HG03066 (cell line): ENCODE measurements around the gene CD163.
"Not testable (repeated sequence)": the region's sequence is repeated elsewhere in the genome, so short reads cannot be mapped to it uniquely, and the experiment has no call there.

Source experiments
- ATAC-seq: cut with Tn5 transposase; IDR thresholded peaks from one replicate; pipeline ENCODE4 v1.9.1; 2021; ENCODE audit warnings: low read depth; ENCODE audit not compliant: unreplicated experiment

CD163 gene

GRCh38 chr12:7451756-7452155 is 51.8 kb downstream of the CD163 start:
- no peak for ATAC-seq

DNA sequence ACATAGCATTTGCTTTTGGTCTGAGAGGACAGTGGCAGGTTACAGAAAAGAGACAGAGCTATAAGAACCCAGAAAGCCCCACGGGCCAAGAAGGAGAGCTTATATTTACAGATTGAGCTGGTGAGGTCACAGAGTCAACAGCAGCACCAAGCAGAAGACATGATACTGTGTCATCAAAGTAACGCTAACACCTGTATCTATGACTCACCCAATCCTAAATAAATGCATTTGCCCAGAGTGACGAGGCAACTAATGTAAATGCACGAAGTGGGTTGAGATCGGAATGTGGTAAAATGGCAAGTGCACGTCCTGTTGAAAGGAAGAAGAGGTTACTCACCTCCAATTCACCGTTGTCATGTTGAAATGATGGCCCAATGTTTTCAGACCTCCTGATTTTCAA is 52.9 kb downstream of the CD163 start:
- ATAC-seq = no peak

DNA sequence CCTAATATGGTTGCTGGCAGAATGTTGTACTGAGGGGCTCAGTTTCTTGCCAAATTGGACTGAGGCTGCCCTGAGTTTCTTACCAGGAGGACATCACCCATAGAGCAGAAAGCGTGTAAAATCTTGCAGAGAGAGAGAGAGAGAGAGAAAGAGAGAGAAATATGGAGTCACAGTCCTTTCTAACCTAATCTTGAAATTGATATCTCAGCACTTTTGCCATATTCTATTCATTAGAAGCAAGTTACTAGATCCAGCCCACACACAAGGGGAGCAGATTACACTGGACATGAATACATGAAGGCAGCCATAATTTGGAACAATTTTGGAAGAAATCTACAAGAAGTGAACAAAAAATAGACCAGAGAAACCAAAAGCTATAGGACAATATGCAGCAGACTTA is 55.5 kb downstream of the CD163 start:
- no peak for ATAC-seq

DNA sequence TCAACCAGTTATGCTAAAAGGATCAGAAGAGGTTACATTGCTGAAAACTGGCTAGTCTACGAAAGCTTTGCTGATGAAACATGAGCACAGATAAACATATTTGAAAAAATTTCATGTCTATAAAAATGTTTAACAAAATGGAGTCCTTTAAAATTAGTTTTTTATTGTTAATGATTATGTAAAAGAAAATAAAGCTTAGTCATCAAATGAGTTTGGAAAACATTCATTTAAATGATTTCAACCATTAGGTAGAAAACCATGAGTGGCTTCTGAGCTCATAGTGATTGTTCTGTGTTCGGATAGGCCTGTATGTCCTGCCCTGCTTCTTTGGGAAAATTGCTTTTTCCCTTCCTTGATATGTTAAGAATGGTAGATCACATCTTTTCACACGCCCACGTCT is 59.0 kb downstream of the CD163 start:
- ATAC-seq = no peak

- ATAC-seq = no peak
Measured at GRCh38 chr12:7444076-7444475, 59.5 kb downstream of the CD163 start, which contains the start of gene CD163L1. CD163L1 (minus strand) TSS chr12:7444153; CDS start chr12:7444127, 26 bp downstream.

DNA sequence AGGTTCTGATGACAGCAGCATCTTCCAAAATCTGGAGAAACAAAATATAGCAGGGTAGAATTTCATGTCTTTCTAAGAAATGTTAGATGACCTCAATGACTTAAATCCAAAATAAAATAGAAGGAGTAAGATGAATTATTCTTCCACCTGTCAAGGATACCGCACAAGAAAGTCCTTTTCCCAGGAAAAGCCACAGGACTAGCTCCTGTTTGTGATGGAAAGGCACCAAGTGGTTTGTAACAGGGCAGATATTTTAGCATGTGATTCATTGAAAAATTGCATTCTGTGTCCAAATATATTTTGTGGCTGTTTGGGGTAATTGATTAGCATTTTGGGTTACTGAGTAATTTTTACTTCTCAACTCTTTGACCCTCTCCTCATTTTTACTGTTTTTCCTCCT is 62.4 kb downstream of the CD163 start:
- ATAC-seq = no peak

- no peak for ATAC-seq
Measured at GRCh38 chr12:7439579-7440505, 63.7 kb downstream of the CD163 start.

GRCh38 chr12:7438291-7438995 is 65.1 kb downstream of the CD163 start:
- not testable (repeated sequence) for ATAC-seq

DNA sequence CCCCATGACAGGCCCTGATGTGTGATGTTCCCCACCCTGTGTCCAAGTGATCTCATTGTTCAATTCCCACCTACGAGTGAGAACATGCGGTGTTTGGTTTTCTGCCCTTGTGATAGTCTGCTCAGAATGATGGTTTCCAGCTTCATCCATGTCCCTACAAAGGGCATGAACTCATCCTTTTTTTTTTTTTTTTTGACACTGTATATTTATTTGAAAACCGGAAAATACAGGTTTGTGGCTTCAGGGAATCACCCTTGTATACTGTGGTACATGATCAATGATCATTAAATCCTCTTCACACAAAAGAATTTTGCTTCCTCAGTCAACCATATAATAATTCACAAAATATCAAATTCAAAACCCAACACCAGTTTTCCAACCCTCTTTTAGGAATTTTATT is 66.1 kb downstream of the CD163 start:
- not testable (repeated sequence) for ATAC-seq

GRCh38 chr12:7434670-7435069 is 68.9 kb downstream of the CD163 start:
- no peak for ATAC-seq

DNA sequence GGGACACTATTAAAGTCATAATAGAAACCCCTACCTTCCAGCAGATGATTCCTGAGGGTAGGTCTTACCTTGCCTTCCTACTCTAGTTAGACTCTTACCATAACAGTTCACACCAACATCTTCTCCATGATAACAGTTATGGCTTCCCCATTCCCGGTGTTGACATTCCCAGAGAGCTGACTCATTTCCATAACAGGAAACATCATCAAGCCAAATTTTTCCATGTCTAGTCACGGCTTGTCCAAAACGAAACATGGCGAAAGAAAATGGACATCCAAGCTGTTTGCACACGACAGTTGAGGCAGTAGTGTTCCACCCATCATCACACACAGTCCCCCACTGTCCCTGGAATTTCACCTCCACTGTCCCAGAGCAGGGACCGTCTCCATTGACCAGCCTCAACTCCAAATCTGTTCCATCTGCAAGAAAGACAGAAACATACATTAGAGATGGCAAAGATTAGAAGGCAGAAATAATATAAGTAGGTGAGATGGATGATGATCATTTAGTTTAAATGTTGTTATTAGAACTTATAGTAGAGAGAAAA is 70.2 kb downstream of the CD163 start:
- ATAC-seq = no peak

DNA sequence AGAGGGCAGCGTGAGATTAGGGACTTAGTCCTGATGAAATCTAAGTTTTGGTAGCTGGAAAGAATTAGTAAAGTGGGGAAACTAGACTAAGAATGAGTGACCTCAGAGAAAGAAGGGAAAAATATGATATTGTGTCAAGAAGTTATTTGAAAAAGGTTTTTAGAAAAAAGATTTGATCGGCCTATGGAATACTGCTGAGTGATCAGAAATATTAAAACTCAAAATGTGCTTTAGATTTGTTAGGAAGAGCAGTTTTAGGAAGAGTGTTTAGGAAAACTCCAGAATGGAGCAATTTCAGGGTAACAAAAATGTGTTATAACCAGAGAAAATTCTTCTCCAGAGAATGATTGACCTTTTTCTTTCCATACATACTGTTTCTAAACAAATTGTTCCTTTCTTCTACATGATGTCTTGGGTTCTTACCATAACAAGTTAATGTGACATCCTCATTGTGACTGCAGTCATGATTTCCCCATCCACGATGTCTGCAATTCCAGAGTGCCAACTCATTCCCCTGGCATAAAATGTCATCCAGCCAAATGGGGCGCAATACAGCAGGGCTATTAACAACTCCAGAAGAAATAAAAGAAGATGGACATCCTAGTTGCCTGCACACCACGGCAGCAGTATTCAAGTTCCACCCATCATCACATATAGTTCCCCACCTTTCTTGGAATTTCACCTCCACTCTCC is 71.4 kb downstream of the CD163 start:
- ATAC-seq = no peak
